Upper lobe of left lung (tissue), 6 donors: Measurements from ENCODE around the gene IPO9. TPM values are rescaled to one million over a fixed set of nuclear protein-coding genes. Genes with fewer than 3 reads are reported as not detected.

Source experiments
- ATAC-seq, 2 donors: fragments of 200-7000 bp; cut with Tn5 transposase; one replicate each; pipeline ENCODE4 v1.9.1; 2022; ENCODE audit warnings: mild to moderate bottlenecking in 2 of 2, moderate library complexity in 2 of 2; ENCODE audit not compliant: low FRiP score in 2 of 2
- DNase-seq, 2 donors: peaks; one replicate each; pipeline ENCODE4 v3.0.0-alpha.2; 2019 to 2020
- H3K27ac ChIP-seq, 4 donors: fragments of 200-600 bp; sonication (generic); one replicate each; pipeline ENCODE4 v1.5.1; 2016 to 2019
- H3K27me3 ChIP-seq, 4 donors: fragments of 200-600 bp; sonication (generic); one replicate each; pipeline ENCODE4 v1.5.1; 2017 to 2019
- H3K36me3 ChIP-seq, 4 donors: fragments of 200-600 bp; sonication (generic); one replicate each; pipeline ENCODE4 v1.5.1; 2016 to 2019
- H3K4me1 ChIP-seq, 4 donors: fragments of 200-600 bp; sonication (generic); one replicate each; pipeline ENCODE4 v1.5.1; 2018 to 2019
- H3K4me3 ChIP-seq, 4 donors: fragments of 200-600 bp; sonication (generic); one replicate each; pipeline ENCODE4 v1.5.1; 2017 to 2019; ENCODE audit warnings: mild to moderate bottlenecking in 2 of 4, moderate library complexity in 1 of 4
- H3K9me3 ChIP-seq, 4 donors: fragments of 200-600 bp; sonication (generic); one replicate each; pipeline ENCODE4 v1.5.1; 2018 to 2019
- CTCF ChIP-seq, 6 experiments: fragments of 450-650 bp in 4 of 6; fragments of 200-600 bp in 2 of 6; sonication (generic) in 2 of 6; IDR thresholded peaks; one replicate each; pipeline ENCODE4 v1.5.1; 2016 to 2019; ENCODE audit warnings: antibody characterized with exemption in 6 of 6
- EP300 ChIP-seq, 4 donors: sonication (generic); formaldehyde crosslinking; IDR thresholded peaks; one replicate each; pipeline ENCODE4 v1.5.1; 2017; ENCODE audit warnings: antibody characterized with exemption in 4 of 4, control low read depth in 2 of 4
- POLR2A ChIP-seq, 4 donors: fragments of 450-650 bp; IDR thresholded peaks; one replicate each; pipeline ENCODE4 v1.5.1; 2016 to 2017; ENCODE audit warnings: antibody characterized with exemption in 4 of 4, mild to moderate bottlenecking in 2 of 4
- POLR2AphosphoS5 ChIP-seq, 2 donors: sonication (generic); formaldehyde crosslinking; IDR thresholded peaks; one replicate each; pipeline ENCODE4 v1.5.1; 2017; ENCODE audit warnings: antibody characterized with exemption in 2 of 2
- WGBS, 2 donors: methylation state at CpG; one replicate each; pipeline ENCODE4 v1.1.5; 2017 to 2018; 5-methylcytosine and 5-hydroxymethylcytosine counted together
- total RNA-seq, 6 donors: library from RNA; depleted of rRNA in 4 of 6; stranded (reverse); fragments of >200 nt in 4 of 6; gene quantifications; one replicate each; pipeline versions ENCODE4 v1.1.0 to v1.2.1, GENCODE V29; 2016 to 2021
- donor health status: DM: no; HTN: no; CAD: no; lungs with moderate emphysema.
- donor health status: DM: no; HTN: yes; CAD: no; lungs with severe emphysema.

IPO9 gene
- total RNA-seq, 6 donors from 2014 or later: 22.8 to 46.7 (median 35.7) TPM

DNA sequence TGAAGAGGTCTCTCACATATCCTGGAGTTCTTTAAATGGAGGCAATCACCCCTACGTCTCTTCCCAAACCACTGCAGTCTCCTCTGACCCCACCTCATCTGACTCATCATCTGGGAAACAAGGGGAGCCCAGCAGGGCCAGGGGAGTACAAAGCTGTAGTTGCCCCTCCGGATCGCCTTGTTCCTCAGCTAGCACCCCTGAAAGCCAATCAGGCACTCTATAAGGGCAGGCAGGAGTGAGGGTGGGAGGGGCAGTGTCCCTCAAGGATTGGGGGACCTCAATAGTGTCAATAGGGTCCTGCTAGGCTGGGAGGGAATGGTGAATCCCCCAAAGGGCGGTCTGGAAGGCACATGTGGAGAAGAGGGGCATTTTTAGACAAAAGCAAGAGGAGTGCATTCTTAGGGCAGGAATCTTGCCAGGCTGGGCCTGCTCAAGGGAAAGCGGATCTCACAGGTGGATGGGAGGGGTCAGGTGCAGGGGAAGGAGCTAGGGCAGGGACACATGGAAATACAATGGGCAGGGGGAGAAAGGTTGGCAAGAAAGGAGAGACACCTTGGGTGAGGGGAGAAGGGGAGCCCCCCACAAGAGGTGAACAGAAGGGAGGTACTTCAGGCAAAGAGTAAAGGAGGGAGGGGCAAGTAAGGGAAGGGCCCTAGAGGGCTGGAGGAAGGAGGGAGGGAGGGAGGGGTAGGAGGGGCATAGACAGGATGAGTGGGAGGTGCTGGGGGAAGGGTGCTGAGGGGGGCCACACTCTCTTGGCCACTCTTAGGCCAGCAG is 65.6 kb downstream of the IPO9 start:
- ATAC-seq (no peak), DNase-seq (no peak)
- no peak overlapping the region for H3K27ac ChIP-seq
- 81 to 82% methylated on average over 4 to 5 of the region's 5 CpGs for WGBS, 2 donors
- H3K36me3 ChIP-seq: peaks cover 0 to 8% (median 0%) of the 10 kb centered on the region in 4 donors
- H3K9me3 ChIP-seq: no peaks in the 10 kb centered on the region
- no peaks in the 10 kb centered on the region for H3K27me3 ChIP-seq
- H3K4me3 ChIP-seq: no peak overlapping the region
- no peak for TF ChIP-seq EP300 (IDR thresholded peaks at IDR 0.05)
- TF ChIP-seq POLR2A (IDR thresholded peaks at IDR 0.05): no peak
- no peak for TF ChIP-seq CTCF (IDR thresholded peaks at IDR 0.05)
- TF ChIP-seq POLR2AphosphoS5 (IDR thresholded peaks at IDR 0.05): no peak
- peaks cover 2 to 10% (median 4%) of the 10 kb centered on the region in 4 donors for H3K4me1 ChIP-seq

GRCh38 chr1:201895120-201895665 is 66.2 kb downstream of the IPO9 start:
- Histone ChIP-seq H3K36me3 (peaks cover 0 to 8% (median 0%) of the 10 kb centered on the region in 4 donors), H3K9me3 (no peaks in the 10 kb centered on the region), H3K27ac (no peak overlapping the region), H3K27me3 (no peaks in the 10 kb centered on the region), H3K4me1 (peaks cover 0 to 7% (median 2%) of the 10 kb centered on the region in 4 donors), H3K4me3 (no peak overlapping the region)
- ATAC-seq: no peak
- 78 to 92% methylated on average over 5 to 7 of the region's 7 CpGs for WGBS, 2 donors
- no peak for TF ChIP-seq POLR2A (IDR thresholded peaks at IDR 0.05)
- no peak for TF ChIP-seq EP300 (IDR thresholded peaks at IDR 0.05)
- TF ChIP-seq CTCF (IDR thresholded peaks at IDR 0.05): no peak
- TF ChIP-seq POLR2AphosphoS5 (IDR thresholded peaks at IDR 0.05): no peak
- DNase-seq: peak in 1 of 2 donors; percentile 64

DNA sequence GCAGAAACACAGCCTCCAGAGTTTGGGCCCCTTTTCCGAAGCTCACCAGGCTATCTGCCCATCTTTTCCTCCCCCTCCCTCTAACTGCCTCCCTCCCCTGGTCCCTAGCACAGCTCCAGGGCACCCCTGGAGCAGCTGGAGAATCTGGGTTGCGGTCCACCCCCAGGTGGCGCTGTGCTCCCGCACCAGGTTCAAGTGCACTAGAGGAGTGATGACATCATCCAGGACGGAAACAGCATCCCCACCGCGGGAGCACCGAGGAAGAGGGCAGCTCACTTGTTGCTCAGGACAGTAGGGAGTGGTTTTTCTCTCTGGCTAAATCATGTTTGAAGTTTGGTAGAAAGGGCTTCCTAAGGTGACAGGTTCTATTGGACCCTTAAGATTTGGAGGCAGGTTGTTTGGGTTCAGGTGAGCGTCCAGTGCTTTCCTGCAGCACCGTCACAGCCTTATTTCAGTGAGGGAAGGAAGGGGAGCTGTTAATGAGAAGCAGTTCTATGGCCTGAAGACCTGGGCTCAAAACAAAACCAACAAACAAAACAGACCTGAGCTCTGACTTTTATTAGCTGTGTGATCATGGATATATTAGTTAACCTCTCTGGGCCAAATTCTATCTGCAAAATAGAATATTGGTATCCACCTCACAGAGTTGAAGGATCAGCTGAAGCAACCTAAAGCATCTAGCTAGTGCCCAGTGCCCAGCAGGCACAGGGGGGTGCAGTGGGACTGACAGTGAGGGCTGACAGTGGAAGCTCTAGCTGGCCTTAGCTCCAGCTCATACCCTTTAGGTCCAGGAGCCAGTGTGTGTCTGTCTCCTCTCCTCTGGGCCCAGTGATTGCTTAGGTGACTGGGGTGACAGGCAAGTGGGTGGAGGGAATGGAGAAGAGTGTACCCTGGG is 67.2 kb downstream of the IPO9 start:
- no peaks in the 10 kb centered on the region for H3K27me3 ChIP-seq
- peaks cover 0 to 7% (median 2%) of the 10 kb centered on the region in 4 donors for H3K4me1 ChIP-seq
- DNase-seq: peak; percentile 87 to 94
- 14 to 15% methylated on average over 9 to 10 of the region's 10 CpGs for WGBS, 2 donors
- TF ChIP-seq EP300 (IDR thresholded peaks at IDR 0.05): no peak
- peak; percentile 87 to 97 (median 95) for TF ChIP-seq CTCF (IDR thresholded peaks at IDR 0.05)
- no peak for TF ChIP-seq POLR2A (IDR thresholded peaks at IDR 0.05)
- peak; percentile 48 to 51 for TF ChIP-seq POLR2AphosphoS5 (IDR thresholded peaks at IDR 0.05)
- no peak overlapping the region for H3K27ac ChIP-seq
- peaks cover 0 to 8% (median 0%) of the 10 kb centered on the region in 4 donors for H3K36me3 ChIP-seq
- peak; percentile 82 to 92 for ATAC-seq
- no peak overlapping the region for H3K4me3 ChIP-seq
- H3K9me3 ChIP-seq: no peaks in the 10 kb centered on the region

DNA sequence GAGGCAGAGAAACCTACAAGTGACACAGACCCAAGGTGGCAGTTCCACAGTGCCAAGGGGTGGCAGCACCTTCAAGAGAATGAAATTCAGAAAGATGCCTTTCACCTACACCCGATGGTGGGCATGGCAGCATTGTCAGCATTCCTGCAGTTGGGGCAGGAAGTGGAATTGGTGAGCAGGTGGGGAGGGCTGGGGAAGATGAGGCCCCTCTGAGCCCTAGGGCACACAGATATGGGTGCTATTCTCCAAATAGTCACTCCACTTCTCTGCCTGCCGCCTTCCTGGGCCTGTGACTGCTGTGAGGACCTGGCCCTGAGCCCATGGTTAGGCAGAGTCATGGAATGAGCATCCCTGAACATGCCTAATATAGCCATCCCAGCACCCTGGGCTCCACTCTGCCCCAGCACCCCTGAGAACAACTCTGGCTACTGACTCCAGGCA is 68.0 kb downstream of the IPO9 start:
- Histone ChIP-seq H3K36me3 (peaks cover 0 to 8% (median 0%) of the 10 kb centered on the region in 4 donors), H3K27me3 (no peaks in the 10 kb centered on the region), H3K27ac (peak overlapping the region in 1 of 4 donors; percentile 8), H3K9me3 (no peaks in the 10 kb centered on the region), H3K4me1 (peaks cover 0 to 7% (median 2%) of the 10 kb centered on the region in 4 donors), H3K4me3 (no peak overlapping the region)
- DNase-seq (no peak), ATAC-seq (no peak)
- 17 to 55% methylated on average over 1 to 2 of the region's 2 CpGs for WGBS, 2 donors
- TF ChIP-seq POLR2AphosphoS5 (IDR thresholded peaks at IDR 0.05): no peak
- no peak for TF ChIP-seq POLR2A (IDR thresholded peaks at IDR 0.05)
- TF ChIP-seq CTCF (IDR thresholded peaks at IDR 0.05): no peak
- TF ChIP-seq EP300 (IDR thresholded peaks at IDR 0.05): no peak
